OCI-LY7 (cell line): ENCODE results near the gene TRIM33.

Source experiments
- EZH2phosphoT487 ChIP-seq: fragments of 200-600 bp; sonication (generic); IDR thresholded peaks from 2 replicates; pipeline ENCODE4 v1.6.1; 2018; ENCODE audit warnings: low read depth, borderline replicate concordance, mild to moderate bottlenecking, mixed run types, antibody characterized with exemption, low read length, moderate library complexity, mixed read lengths
- TF ChIP-seq, protein P1 (sequence below): fragments of 200-600 bp; sonication (generic); conservative IDR thresholded peaks from 2 replicates; pipeline ENCODE4 v1.5.1; 2014; ENCODE audit warnings: mild to moderate bottlenecking, antibody characterized with exemption, low read length, moderate library complexity, mixed read lengths

DNA sequence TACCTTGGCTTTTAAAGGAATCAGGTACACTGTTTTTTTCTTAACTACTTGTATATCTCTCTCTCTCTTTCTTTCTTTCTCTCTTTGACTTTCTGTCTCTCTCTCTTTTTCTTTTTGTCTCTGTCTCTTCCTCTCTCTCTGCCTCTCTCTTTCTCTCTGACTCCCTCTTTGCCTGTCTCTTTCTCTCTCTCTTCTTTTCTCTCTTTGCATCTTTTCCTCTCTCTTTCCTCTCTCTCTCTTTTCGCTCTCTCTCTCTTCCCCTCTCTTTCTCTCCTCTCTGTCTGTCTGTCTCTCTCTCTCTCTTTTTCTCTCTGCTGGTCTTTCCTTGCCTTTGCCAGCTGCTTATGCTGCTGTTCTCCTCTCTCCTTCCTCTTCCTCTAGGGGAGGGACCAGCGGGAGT is 143.2 kb downstream of the TRIM33 start:
- TF ChIP-seq, protein P1, sequence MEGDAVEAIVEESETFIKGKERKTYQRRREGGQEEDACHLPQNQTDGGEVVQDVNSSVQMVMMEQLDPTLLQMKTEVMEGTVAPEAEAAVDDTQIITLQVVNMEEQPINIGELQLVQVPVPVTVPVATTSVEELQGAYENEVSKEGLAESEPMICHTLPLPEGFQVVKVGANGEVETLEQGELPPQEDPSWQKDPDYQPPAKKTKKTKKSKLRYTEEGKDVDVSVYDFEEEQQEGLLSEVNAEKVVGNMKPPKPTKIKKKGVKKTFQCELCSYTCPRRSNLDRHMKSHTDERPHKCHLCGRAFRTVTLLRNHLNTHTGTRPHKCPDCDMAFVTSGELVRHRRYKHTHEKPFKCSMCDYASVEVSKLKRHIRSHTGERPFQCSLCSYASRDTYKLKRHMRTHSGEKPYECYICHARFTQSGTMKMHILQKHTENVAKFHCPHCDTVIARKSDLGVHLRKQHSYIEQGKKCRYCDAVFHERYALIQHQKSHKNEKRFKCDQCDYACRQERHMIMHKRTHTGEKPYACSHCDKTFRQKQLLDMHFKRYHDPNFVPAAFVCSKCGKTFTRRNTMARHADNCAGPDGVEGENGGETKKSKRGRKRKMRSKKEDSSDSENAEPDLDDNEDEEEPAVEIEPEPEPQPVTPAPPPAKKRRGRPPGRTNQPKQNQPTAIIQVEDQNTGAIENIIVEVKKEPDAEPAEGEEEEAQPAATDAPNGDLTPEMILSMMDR, result no peak
- no peak for TF ChIP-seq EZH2phosphoT487
